Activated B cell treated with CpG ODN at 0.5 μM for 24 hours (primary cell): Measurements from ENCODE around the gene CD160. TPM values are rescaled to one million over a fixed set of nuclear protein-coding genes. Genes with fewer than 3 reads are reported as not detected.

Experiments
- ATAC-seq: fragments of 200-7000 bp; cut with Tn5 transposase; one replicate; pipeline ENCODE4 v1.10.0; 2021; ENCODE audit warnings: low read depth, mild to moderate bottlenecking, moderate library complexity
- CTCF ChIA-PET: fragments of 350-600 bp; sonication (Branson Sonifier 250); formaldehyde crosslinking; loops from one replicate; lab custom pipeline; 2021; ENCODE audit warnings: antibody characterized with exemption; lab: Charles Lee
- POLR2A ChIA-PET: fragments of 350-600 bp; sonication (Branson Sonifier 250); formaldehyde crosslinking; loops from one replicate; lab custom pipeline; 2021; ENCODE audit warnings: antibody characterized with exemption; lab: Charles Lee
- DNase-seq: peaks from one replicate; pipeline ENCODE4 v3.0.0; 2022
- H3K27ac Mint-ChIP-seq: one replicate; pipeline ENCODE4 v1.8.0; 2020; ENCODE audit warnings: mixed read lengths
- H3K27me3 Mint-ChIP-seq: one replicate; pipeline ENCODE4 v1.8.0; 2021; ENCODE audit warnings: mixed read lengths
- H3K36me3 Mint-ChIP-seq: one replicate; pipeline ENCODE4 v1.8.0; 2021; ENCODE audit warnings: low read depth, mixed read lengths
- H3K4me1 Mint-ChIP-seq: one replicate; pipeline ENCODE4 v1.8.0; 2021; ENCODE audit warnings: mixed read lengths
- H3K4me3 Mint-ChIP-seq: one replicate; pipeline ENCODE4 v1.8.0; 2020; ENCODE audit warnings: mild to moderate bottlenecking, mixed read lengths
- H3K9me3 Mint-ChIP-seq: one replicate; pipeline ENCODE4 v1.8.0; 2020; ENCODE audit warnings: mixed read lengths
- CTCF ChIP-seq: fragments of 200-600 bp; IDR thresholded peaks from one replicate; pipeline ENCODE4 v1.8.0; 2022; ENCODE audit warnings: antibody characterized with exemption, mild to moderate bottlenecking
- intact Hi-C: fragments of 100-400 bp; cut with micrococcal nuclease; formaldehyde crosslinking; loops from one replicate; pipeline ENCODE4 v1.15.1; 2024
- total RNA-seq: library from RNA; stranded (reverse); gene quantifications from 2 replicates; pipeline ENCODE4 v1.2.3, GENCODE V29; 2022

The CD160 gene
- total RNA-seq, 1 donor from 2014 or later = not detected

- Mint-ChIP-seq H3K27me3 (no peaks in the 10 kb centered on the region), H3K4me3 (no peak overlapping the region)
These were observed 30.4 kb upstream of the CD160 start for GRCh38 chr1:145688924-145689323.

GRCh38 chr1:145689922-145690321 is 29.4 kb upstream of the CD160 start:
- Mint-ChIP-seq H3K27ac (no peak overlapping the region), H3K4me3 (no peak overlapping the region), H3K9me3 (no peaks in the 10 kb centered on the region), H3K4me1 (peaks cover 14% of the 10 kb centered on the region), H3K36me3 (no peaks in the 10 kb centered on the region), H3K27me3 (no peaks in the 10 kb centered on the region)
- intact Hi-C loops = no loop called here
- ATAC-seq (no peak), DNase-seq (no peak)
- POLR2A ChIA-PET = no interaction called here
- CTCF ChIA-PET = no interaction called here
- TF ChIP-seq CTCF = no peak

More at GRCh38 chr1:145688924-145689323, 30.4 kb upstream of the CD160 start:
- no peak for ATAC-seq
- Mint-ChIP-seq H3K4me1 (peaks cover 14% of the 10 kb centered on the region), H3K27ac (no peak overlapping the region), H3K9me3 (no peaks in the 10 kb centered on the region), H3K36me3 (no peaks in the 10 kb centered on the region)
- CTCF ChIA-PET = no interaction called here
- TF ChIP-seq CTCF = no peak
- no peak for DNase-seq
- POLR2A ChIA-PET = no interaction called here
- intact Hi-C loops = no loop called here

GRCh38 chr1:145690587-145691558 is 28.4 kb upstream of the CD160 start:
- DNase-seq (no peak), ATAC-seq (no peak)
- H3K4me1 Mint-ChIP-seq = peaks cover 14% of the 10 kb centered on the region
- no peaks in the 10 kb centered on the region for H3K27me3 Mint-ChIP-seq
- no peaks in the 10 kb centered on the region for H3K9me3 Mint-ChIP-seq
- H3K27ac Mint-ChIP-seq = no peak overlapping the region
- H3K36me3 Mint-ChIP-seq = no peaks in the 10 kb centered on the region
- intact Hi-C loops = no loop called here
- CTCF ChIA-PET = no interaction called here
- no peak overlapping the region for H3K4me3 Mint-ChIP-seq
- no peak for TF ChIP-seq CTCF
- POLR2A ChIA-PET = no interaction called here

GRCh38 chr1:145692785-145693443 is 26.4 kb upstream of the CD160 start:
- TF ChIP-seq CTCF = no peak
- ChIA-PET POLR2A (no interaction called here), CTCF (no interaction called here)
- Mint-ChIP-seq H3K4me3 (no peak overlapping the region), H3K27me3 (no peaks in the 10 kb centered on the region), H3K9me3 (no peaks in the 10 kb centered on the region), H3K4me1 (peaks cover 14% of the 10 kb centered on the region), H3K27ac (no peak overlapping the region), H3K36me3 (no peaks in the 10 kb centered on the region)
- ATAC-seq (no peak), DNase-seq (no peak)
- intact Hi-C loops = no loop called here
